ENCODE measurements around the gene MAGED1.

MAGED1 gene, protein sequence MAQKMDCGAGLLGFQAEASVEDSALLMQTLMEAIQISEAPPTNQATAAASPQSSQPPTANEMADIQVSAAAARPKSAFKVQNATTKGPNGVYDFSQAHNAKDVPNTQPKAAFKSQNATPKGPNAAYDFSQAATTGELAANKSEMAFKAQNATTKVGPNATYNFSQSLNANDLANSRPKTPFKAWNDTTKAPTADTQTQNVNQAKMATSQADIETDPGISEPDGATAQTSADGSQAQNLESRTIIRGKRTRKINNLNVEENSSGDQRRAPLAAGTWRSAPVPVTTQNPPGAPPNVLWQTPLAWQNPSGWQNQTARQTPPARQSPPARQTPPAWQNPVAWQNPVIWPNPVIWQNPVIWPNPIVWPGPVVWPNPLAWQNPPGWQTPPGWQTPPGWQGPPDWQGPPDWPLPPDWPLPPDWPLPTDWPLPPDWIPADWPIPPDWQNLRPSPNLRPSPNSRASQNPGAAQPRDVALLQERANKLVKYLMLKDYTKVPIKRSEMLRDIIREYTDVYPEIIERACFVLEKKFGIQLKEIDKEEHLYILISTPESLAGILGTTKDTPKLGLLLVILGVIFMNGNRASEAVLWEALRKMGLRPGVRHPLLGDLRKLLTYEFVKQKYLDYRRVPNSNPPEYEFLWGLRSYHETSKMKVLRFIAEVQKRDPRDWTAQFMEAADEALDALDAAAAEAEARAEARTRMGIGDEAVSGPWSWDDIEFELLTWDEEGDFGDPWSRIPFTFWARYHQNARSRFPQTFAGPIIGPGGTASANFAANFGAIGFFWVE

DNA sequence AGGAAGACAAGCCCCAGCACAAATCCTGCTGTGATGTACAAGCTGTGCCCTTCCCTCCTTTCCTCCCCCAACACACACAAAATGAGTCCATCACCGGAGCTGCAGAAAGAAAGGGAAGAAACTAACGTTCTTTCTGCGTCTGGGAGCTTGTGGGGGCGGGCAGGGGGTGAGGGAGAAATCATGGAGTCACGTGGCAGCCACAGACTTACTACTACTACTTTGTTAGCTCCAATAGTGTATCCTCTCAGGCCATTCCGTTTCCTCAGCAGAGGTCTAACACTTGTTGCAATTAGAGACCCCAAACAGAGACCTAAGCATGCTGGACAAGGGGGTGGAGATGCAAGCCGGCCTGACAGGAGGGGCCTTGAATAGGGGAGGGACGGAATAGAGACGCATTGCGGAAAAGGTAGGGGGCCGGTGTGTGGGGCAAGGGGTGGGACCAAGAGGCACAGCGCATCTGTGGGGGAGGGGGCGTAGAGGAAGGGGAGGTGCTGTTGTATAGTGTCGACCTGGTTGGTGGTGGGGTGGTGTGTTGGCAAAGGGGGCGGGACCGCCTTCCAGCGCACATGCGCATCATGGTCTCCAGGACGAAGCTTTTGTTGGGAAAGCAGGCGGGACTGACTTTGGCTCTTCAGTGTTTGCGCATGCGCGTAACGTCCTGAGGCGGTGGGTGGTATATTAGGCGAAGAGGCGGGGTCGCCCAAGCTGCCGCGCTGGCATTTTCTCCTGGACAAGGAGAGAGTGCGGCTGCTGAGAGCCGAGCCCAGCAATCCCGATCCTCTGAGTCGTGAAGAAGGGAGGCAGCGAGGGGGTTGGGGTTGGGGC lies at the start of gene MAGED1:
TSS of gene MAGED1 (plus strand) at position 703 of the 825 bp plus-strand sequence. CDS start 682 bp downstream, outside the sequence.
- peak; percentile 95 for DNase-seq

DNA sequence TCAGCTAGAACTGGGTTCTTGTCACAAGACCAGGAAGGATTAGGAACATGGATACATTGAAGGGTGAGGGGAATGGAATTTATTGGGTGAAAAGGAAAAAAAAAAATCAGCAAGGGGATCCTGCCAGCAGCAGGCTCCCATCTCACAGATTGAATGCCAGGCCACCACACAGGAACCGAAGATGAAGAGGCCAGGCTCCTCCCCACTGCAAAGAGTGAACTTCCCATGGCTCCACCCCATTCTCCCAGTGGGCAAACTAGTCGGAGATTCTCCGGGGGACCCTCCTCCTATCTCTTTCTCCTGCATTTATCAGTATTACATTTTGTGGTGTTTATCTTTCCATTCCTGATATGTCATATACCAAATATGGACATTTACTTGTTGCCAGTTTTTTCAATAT lies 46.0 kb upstream of the MAGED1 start:
- no peak for DNase-seq

DNA sequence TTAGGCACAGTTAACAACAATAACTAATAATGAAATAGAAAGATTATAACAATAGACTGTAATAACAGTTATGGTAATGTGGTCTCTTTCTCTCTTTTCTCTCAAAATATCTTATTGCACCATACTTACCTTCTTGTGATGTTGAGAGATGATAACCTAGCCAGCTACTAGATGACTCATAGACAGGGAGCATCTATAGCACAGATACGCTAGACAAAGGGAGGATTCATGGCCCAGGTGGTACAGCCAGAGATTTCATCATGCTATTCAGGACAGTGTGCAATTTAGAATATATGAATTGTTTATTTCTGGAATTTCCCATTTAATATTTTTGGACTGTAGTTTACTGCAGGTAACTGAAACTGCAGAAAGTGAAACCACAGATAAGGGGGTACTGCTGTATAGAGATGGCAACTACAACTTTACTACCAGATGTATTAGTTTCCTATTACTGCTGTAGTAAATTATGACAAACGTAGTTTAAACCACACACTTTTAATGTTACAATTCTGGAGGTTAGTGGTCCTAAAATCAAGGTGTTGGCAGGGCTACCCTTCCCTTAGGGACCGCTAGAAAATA lies 41.8 kb upstream of the MAGED1 start:
- DNase-seq: no peak

DNA sequence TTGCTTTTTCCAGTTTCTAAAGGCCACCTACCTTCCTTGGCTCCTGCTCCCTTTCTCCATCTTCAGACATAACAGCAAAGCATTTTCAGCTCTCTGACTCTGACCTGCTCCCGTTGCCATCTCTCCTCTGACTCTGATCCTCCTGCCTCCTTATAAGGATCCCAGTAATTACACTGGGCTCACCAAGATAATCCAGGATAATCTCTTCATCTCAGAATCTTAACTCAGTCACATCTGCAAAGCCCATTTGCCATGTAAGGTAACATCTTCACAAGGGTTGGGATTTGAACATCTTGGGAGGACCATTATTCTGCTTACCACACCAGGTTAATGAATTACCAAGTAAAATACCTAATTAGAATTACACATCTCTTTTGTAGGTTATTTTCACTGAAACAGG lies 41.3 kb upstream of the MAGED1 start:
- DNase-seq: no peak

DNA sequence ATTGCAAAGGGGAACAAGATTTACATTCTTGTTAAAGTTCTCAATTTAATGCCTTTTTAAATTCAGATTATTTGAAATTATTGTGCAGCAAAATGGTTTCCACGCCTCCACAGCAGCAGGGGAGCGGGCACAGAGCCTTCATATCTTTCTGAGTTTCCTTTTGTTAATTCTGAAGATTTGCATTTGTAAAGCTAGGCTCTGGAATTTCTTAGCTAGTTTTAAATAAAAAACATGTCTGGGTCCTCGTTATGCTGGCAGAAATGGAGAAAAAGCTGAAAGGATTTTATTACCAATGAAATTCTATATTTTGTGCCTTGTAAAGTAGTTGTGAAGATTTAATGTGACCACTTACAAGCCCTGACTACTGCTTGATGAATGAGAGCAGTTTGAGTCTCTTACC lies 40.8 kb upstream of the MAGED1 start:
- no peak for DNase-seq

DNA sequence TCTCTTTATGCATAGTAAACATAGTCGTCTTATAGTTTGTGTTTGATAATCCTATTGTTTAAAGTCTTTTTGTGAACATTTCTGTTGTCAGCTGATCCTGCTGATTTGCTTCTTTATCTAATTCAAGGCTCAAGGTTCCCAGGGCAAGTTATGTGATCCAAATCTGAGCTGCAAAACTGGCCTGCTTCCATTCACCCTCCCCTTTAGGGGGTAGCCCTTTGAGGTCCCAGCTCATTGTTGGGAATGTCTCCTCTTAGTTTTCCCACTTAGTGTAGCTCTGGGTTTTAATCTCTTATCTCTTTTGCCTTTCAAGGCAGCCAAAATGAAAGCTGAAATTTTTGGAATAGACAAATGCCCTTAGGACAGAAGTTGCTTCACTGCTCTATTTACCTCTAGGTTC lies 40.2 kb upstream of the MAGED1 start:
- DNase-seq: no peak

DNA sequence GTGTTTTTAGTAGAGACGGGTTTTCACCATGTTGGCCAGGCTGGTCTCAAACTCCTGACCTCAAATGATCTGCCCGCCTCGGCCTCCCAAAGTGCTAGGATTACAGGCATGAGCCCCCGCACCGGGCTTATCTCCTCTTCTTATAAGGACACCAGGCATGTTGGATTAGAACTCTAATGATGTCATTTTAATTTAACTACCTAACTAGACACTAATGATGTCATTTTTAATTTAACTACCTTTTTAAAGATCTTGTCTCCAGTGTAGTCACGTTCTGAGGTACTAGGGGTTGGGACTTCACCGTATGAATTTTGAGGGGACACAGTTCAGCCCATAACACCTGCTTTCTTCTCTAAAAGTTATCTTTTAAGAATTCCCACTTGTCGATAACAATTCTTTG lies 37.7 kb upstream of the MAGED1 start:
- no peak for DNase-seq

DNA sequence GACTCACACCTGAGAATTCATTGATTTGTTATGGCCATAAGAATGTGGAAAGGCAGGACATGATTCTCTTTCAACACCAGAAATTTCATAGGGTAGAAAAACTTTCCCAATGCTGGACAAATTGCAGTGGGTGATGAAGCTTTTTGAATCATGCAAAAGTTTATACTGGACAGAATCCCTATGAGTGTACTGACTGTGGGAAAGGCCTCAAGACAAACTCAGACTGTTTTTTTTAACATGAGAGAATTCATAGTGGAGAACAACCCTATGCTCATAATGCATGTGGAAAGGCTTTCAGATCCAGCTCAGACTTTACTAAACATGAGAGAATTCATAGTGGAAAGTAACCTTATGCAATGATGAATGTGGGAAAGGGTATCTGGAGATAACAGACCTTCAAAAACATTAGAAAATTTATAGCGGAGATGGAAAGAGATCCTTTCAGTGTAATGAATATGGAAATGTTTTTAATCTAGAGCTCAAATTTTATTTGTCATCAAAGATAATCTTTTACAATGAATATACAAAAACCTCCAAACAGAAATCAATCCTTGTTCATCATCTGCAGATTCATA lies 36.2 kb upstream of the MAGED1 start:
- no peak for DNase-seq

DNA sequence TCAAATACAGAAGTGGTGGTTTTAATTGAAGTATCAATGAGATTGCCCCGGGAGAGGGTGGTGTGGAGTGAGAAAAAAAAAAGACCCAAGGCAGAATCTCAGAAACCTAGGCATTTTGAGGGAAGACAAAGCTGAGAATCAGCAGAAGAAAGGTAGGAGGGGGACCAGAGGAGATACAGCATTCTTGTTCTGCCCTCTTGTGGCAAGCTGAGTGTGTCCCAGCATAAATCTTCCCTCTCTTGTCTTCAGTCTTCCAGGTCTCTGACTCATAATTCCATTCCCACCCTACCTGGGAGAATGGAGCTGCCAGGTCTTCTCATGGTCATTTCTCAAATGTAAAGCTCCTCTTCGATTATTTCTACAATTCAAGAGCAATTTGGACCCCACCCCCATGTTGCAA lies 32.7 kb upstream of the MAGED1 start:
- no peak for DNase-seq

DNA sequence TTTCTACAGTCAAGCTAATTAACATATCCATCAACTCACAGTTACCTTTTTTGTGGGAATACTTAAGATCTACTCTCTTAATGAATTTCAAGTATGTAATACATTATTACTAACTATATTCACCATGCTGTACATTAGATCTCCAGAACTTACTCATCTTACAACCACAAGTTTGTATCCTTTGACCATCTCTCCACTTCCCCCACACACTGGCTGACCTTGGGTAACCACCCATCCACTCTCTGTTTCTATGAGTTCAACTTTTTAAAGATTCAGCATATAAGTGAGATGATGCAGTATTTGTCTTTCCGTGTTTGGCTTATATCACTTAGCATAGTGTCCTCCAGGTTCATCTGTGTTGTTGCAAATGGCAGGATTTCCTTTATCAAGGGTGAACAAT lies 30.5 kb upstream of the MAGED1 start:
- no peak for DNase-seq

DNA sequence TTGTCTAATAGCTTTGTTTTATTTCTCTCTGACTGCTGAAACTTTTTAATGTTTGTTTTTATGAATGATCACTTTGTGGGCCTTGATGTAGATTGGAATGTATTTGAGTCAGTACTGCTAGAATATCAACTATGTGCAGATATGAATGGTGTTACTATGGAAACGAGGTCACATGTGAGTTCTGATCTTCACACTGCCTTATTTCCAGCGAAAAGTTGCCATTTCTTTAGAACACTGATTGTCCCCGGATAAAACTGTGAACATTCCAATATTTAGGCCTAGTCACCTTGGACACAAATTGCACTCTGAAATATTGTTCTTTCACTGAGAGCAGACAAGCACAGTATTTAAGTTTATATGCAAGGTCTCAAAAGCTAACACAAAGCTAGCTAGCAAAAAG lies 27.2 kb upstream of the MAGED1 start:
- DNase-seq: no peak

DNA sequence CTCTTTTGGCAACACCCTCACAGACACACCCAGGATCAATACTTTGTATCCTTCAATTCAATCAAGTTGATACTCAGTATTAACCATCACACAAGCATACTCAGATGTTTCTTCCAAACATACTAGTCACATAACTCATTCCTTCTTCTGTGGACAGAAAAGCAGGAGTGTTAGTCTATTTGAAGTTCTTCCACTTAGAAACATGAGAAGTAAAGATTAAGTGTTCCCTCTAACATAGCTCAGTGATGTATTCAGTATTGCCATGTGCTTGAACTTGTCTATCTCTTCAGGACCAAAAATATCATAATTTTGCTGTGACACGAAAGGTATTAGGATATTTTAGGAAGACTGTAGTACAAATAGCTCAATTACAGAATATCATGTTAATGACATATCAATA lies 25.8 kb upstream of the MAGED1 start:
- DNase-seq: no peak

DNA sequence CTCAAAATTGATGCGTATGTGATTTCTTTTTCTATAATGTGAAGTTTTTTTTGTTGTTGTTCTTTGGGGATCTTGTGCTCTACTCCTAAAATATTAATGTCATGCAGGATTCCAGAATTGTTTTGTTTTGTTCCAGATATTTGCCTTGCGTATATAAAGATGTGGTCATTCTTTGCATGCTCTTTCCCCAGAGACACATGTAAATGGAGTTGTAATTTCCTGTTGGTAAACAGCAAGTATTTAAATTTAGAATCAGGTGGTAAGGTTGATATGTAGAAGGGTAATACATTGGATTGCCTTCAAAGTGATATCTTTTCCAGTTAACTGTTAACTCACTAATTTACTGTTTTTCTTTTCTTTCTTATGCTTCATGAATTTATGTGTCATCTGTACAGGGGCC lies 23.1 kb upstream of the MAGED1 start:
- DNase-seq: no peak

DNA sequence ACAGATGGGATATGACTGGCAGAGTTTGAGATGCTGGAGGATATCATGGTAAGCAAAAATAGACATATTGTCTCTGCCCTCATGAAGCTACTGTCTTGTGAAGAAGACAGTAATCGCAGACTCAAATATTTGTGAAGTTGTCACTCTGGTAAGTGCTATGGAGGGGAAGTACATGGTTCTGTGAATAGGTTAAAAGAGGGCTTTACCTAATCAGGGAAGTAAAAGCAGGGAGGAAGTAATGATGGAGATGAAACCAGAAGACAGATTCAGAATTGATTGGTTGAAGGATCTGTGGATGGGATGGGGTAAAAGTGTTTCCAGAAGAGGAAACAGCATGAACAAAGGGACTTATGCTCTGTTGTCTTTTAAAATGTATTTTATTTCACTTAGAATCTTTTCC lies 19.3 kb upstream of the MAGED1 start:
- DNase-seq: no peak

DNA sequence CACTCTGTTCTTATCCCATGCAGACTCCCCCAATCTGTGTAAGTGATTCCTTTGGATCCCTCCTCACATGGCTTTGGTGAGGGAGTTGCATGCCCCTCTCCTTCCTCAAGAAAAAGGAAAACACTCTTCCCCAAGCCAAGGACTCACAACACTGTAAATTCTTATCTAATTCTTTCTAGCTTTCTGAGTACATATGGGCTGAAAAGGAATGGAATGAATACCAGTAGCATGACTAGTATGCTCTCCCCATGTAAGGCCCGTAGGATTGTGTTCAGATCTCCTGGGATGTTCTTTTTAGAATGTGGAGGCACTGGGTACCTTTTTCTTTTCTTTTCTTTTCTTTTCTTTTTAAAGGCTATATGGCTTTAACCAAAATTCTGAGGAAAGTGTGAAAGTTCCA lies 17.0 kb upstream of the MAGED1 start:
- DNase-seq: no peak

DNA sequence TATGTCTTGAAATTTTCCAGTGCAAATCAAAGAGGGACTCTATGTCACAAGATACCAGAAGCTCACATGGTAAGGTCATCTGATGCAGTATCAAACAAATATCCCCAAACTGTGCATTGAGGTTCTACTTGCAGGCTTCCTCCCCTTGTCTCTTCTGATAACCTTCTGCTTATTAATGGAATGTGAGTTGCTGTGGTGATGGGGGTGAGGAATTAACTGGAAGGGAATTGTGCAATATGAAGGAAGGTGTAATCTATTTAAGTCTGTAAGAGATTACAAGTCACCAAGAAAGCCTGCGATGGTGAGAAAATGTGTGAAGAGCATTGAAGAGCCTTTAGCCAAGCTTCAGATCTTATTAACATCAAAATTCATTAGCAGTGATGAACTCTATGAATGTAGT lies 15.4 kb upstream of the MAGED1 start:
- no peak for DNase-seq

DNA sequence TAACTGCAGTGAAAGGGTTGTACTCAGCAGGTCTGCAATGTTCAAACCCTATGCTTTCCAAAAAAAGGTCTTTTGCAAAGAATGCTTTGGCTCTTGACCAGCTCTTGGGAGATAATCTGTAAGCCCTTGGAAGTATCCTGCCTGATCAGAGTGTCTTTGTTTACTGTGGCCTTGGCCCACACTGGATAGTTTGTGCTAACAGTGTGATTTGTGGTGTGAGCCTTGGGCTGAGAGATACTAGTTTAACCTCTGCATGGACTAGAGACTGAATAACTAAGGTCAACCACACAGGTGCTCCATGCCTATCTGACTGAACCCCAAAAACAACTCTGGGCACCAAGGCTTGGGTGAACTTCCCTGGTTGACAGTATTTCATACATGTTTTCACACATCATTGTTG lies 3.6 kb upstream of the MAGED1 start:
- DNase-seq: no peak

DNA sequence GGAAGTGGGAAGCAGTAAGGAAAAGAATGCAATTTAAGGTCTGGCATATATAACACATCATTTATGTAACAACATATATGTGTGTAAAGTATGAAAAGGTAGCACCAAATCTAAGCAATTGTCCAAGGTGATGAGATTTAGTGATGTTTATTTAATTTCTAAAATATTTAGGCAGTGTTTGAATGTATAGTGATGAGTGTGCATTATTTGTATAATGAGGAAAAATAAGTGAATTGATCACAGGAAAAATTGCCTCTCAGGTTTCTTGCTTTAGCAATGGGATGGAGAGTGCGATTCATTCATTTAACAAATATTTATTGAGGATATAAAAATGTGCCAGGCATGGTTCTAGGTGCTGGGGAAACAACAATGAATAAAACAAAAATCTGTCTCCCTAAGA lies 2.2 kb upstream of the MAGED1 start:
- no peak for DNase-seq

DNA sequence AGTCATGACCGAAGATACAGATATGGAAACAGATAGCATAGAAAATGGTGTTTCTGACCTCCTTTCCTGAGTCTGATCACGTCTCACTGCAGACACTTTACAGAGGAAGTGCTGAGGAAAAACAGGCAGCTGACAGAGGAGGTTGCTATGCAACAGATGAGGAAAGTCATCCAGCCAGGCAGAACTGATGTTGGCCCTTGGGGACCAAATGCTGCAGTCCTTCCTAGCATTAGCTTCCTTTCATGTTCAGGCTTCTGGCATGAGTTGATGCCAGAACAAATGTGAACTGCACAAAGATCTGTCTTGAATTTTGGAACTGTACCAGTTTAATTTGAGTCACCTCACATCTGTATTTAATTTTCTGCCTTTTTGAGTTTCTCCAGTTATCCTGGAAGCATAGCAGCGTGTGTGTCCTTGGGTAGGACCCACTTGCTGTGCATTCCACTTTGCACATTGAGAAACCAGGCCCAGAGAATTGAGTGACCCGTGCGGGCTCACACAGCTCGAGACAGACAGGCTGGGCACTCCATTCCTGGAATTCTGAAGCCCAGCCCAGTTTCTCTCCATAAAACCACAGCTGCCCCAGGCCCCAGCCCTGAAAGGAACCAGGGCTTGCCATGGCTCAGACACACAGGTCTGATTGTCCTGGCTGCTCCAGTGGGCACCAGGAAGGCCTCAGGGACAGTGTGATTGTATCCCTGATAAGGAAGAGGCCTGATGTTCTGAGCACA lies 1.4 kb upstream of the MAGED1 start:
- DNase-seq: peak; percentile 22

DNA sequence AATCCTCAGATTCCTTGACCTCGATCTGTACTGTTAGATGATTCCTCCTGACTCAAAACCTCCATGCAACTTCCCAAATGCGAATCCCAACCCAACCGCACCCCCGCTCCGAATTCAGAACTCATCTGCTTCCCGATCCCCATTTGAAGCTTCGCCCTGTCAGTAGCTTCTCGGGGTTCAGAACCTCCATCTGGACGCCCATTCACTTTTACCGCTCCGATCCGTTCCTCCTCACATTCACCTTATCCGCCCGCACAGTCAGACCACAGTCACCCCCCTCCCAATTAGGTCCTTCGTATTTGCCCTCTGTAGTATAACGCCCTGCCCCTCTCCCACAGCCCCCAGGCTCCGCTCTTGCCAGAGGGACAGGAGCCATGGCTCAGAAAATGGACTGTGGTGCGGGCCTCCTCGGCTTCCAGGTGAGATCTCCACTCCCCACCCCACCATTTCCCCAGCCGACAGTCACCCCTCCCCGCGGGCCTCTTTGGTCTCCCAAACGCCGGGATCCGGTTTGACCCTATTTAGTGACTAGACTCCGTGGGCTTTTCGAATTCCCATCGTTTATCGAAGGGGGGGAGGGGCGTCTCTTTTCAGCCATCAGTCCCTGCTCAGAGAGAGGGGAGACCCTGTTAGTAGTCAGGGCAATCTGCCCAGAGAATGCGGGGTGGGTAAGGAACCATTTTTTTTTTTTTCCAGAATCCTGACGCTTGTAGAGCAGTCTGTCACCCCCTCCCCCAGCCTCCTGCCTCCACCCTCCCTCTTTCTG lies 691 bp downstream of the MAGED1 start:
- no peak for DNase-seq

DNA sequence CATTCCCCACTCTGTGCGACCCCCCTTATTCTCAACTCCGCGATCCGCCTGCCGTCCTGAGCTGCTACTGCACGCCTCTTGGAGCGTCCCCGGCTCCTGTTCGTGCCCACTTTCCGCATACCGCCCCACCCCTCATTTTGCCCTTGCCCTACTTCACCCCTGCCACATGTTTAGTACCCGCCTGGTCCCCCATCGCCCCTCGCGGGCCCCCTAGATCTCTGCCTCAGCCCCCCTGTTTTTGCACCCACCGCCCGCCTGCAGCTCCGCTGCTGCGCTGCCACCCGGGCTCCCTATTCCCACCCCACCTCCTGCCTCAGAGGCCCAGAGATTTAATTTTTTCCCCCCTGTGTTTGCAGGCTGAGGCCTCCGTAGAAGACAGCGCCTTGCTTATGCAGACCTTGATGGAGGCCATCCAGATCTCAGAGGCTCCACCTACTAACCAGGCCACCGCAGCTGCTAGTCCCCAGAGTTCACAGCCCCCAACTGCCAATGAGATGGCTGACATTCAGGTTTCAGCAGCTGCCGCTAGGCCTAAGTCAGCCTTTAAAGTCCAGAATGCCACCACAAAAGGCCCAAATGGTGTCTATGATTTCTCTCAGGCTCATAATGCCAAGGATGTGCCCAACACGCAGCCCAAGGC lies 1.4 kb downstream of the MAGED1 start:
- DNase-seq: peak; percentile 5
